GM19372 (cell line): ENCODE measurements around the gene NKX2-3.
A peak's percentile ranks its signal among the peaks of the same experiment; 100 is the strongest.

Experiments used
- ATAC-seq: cut with Tn5 transposase; IDR thresholded peaks from one replicate; pipeline ENCODE4 v1.9.1; 2021; ENCODE audit warnings: mild to moderate bottlenecking, low read depth, moderate library complexity; ENCODE audit not compliant: unreplicated experiment

Gene NKX2-3

DNA sequence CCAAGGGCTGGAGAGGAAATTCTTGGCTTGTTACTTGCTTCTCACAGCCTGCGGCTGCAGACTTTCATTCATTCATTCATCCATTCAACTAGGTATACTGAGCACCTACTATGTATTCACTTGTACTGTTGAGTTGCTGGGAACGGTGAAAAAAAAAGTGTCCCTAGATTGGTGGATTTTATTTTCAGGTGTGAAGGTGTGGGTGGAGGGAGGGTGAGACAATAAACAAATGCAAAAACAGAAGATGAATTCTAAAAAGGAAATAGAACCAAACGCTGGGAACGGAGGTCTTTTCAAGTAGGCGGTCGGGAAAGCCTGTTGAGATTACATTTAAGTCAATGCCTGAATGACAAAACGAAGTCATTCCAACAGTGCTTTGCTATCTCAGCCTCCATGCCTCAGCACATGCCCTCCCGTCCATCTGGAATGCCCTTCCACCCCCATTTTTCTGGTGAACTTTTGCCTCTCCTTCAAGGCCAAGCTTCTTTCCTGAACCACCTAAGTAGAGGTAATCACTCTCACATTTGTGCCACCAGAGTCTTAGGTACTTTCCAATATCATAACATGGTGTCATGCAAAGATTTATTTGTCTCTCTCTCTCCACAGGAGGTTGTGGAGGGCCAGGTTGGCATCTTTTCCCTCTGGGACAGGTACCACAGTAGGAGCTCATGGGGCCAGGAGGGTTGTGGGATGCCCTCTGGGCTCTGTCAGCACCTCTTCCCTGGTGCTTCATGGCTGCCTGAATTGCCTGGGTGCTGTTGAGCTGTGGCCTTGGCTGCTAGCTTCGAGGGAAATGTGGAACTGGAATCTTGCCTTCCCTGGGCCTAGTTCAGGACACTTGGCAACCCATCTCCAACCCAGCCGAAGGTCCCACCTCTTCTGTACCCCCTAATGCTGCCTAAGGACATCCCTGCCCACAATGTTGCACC is 5.5 kb downstream of the NKX2-3 start:
- ATAC-seq, result no peak

DNA sequence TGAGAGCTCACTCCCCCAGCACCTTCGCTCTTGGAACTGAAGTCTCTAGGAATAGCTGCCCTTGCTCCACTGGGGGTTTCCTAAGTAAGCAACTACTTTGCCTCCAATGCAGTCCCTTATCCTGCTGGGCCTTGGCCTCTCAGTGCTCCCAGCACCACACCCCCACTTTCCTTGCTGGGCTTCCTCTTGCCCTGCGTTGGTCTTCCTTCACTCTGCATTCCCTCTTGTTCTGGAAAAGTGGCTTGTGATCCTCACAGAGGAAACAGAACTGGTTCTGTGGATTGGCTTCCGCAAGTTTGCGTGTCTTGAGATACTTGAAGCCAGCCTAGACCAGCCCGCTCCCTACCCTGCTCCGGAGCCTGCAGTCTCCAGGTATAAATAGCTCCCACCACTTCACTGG is 6.4 kb downstream of the NKX2-3 start:
- ATAC-seq, result no peak

DNA sequence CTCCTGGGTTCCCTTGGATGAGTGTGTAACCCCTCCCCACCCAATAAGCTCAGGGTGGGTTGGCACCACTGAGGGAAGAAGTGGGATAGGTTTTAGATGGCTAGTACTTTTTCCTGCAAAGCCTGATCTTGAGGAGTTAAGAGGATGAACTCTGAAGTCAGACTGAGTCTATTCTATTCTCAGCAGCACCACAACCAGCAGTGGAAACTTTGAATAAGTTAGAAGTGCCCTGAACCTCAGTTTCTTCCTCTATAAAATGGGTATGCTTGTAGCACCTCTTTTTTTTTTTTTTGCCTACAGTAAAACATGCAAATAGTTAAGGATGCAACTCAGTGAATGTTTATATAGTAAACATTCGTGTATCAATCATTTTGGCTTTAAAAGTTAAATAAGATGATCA is 7.1 kb downstream of the NKX2-3 start:
- no peak for ATAC-seq

DNA sequence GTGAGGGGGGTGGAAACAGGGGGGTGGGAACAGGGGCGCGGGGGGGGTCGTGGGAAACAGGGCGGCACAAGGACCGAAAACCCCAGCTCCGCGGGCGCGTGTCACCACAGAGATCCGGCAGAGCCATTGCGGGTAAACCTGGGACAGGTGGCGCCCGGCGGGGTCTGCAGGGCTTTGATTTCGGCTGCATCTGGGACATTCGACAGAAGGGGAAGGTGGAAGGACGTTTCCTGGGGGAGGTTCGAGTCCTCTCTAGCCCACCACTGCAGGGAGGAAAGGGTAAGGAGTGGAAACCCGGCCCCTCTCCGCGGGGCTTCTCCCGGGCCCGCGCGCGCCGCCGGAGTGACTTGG is 7.5 kb downstream of the NKX2-3 start:
- ATAC-seq, result no peak

DNA sequence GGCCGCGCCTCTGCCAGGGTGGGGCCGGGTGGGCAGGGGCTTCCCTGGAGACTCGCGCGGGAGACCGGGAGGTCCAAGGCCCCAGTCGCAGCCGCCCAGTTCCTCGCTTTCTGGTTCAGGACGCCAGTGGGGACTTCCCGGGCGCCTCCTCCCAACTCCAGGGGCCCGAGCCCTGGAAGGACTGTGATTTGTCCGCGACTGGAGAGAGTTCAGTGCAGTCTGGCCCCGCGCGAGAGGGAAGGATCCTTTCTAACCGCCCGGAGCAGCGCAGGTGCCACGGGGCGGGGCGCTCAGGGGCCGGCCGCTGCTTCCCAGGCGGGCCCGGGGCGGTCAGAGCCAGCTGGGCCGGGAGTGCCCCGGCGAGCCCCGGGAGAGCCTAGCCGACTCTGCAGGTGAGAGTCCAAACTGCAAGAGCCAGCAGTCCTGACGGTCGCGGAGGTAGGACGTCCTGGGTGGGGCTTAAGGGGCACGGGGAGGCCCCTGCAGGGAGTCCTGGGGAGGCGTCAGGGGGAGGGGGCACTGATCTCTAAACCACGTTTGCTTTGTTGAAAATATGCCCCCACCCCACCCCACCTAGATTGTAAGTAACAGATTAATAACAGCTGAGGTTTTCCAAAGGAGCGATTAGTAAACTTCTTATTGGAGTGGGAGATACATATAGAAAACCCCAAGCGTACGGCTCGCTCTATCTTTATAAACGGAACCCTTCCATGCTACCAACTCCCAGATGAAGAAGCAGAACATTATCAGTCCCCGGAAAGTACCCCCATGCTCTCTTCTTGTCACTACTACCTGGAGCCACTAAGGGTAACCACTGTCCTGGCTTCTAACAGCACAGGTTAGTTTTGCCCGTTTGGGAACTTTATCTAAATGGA is 8.2 kb downstream of the NKX2-3 start:
- ATAC-seq, result no peak

DNA sequence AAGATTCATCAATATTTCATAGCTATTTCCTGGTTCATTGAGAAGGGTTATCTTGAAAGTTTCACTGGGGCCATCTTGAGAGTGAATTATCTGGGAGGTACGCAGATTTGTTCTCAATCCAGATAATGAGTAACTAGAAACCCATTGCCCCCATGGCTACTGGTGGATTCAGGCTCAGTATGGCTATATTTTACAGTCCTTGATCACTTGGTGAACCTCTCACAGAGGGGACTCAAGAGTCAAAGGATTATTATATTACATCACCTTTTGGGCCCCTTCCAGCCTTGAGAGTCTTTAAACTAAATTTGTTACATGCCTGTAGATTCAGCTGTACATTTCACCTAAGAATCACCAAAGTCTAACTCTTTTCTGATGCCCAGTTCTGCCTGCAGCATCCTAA is 11.6 kb downstream of the NKX2-3 start:
- ATAC-seq, result no peak

DNA sequence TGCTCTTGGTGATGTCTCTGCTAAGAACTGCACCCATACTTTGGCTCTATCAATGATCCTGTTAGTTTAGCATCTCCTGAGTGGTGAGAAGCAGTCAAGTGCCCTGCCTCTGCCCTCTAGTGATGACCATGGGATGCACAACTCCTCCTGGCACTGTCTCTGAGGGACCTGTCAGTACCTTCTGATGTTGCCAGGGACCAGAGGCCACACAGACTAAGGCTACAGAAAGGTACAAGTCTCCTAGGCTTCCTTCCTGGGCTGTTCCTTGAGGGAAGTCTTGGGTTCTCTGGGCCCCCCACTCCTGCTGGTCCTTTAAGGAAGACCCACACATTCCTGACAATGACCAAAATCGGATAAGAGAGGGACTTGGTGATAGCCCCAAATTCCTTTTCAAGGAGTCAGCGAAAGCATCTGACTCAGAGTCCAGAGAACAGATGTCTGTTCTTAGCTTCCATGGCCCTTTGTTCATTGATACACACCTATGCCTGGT is 15.3 kb downstream of the NKX2-3 start:
- no peak for ATAC-seq

DNA sequence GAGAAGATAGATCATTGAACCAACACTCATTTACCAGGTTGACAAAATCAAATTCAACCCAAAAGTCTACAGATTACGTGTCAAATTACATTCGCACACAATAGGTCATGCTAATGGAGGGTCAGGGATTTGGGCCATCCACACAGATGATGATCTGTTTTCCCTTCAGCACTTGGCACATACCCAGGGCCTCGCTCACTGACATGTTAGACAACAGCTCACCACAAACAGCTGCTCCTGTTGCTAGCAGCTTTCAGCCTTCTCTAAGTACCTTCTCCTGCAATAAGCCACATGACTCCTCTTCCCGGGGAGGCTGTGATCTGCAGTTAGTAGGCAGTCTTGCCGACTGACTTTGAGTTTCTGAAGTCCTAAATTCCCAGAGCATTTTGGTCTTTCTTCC is 18.4 kb downstream of the NKX2-3 start:
- ATAC-seq, result no peak

DNA sequence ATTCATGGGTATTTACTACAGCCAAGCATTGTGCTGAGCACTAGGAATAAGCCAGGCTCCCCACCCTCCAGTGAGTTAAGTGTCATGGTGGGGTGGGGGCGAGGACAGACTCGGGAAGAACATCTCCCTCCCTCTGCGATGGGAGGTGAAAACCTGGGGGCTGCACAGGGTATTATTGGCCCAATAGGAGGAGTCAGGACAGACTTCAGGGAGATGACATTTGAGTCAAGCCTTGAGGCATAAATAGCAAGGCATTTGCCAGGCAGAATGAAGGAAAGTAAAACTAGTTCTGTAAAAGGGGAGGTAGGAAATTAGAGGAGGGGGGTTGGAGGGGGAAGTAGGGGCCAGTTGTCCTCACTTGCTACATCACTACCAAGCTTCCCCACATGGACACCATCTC is 18.9 kb downstream of the NKX2-3 start:
- no peak for ATAC-seq

DNA sequence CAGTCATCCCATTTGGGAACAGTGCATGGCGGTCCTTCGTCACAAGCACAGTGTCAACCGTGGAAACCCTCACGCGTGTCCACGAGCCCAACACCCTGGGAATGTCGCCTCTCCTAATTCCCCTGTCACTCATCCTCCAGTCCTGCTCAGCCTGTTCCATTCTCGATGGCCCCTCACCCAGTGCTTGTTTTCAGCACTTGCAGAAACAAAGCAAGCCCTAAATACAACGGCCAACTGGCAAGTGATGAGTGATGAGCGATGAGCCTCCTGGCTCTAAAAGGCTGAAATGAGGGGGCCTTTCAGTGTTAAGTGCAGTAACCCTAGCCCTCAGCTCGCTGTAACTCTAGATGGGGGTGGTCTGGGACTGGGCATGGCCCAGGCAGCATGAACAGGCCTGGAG is 22.6 kb downstream of the NKX2-3 start:
- no peak for ATAC-seq

DNA sequence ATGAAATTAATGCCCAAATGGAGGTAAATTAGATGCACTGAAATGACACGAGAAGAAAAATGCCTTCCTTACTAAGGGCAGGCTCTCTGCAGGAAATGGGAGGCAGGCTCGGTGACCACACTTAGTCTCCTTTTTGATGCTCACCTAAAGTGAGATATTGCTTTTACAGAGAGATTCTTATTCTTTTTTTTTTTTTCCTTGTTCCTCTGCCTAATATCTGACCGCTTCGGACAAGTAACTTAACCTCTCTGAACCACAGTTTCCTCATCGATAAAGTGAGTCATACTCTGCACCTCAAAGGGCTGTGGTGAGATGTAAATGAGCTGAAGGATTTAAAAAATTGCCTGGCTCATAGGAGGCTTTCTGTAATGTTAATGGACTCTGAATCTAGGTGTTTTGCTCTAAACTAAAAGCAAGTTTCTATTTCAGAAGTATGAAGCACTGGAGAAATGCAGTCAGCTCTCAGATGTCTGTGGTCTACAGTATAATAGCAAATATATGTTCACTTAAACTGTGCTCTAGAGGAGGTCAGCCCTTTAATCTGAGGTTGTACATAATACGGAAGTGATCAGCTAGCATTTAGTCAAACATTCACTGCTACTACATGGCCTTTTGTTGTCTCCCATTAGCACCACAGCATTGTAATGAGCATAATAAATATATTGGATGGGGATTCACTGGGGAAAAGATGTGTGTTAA is 23.2 kb downstream of the NKX2-3 start:
- ATAC-seq, result peak; percentile 80

DNA sequence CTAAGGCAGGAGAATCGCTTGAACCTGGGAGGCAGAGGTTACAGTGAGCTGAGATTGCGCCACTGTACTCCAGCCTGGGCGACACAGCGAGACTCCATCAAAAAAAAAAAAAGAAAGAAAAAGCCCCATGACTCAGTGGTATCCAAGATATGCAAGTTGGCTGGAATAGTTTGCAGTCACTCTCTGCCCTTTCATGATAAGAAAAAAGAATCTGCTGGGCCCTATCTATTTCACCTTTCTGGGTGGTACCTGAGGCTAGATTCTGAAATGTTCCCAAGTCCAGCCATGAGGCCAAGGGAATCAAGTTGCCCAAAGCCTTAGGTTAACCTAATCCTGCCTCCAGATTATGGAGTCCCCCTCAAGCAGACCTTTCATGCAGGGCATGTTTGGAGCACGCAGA is 24.3 kb downstream of the NKX2-3 start:
- ATAC-seq, result no peak

DNA sequence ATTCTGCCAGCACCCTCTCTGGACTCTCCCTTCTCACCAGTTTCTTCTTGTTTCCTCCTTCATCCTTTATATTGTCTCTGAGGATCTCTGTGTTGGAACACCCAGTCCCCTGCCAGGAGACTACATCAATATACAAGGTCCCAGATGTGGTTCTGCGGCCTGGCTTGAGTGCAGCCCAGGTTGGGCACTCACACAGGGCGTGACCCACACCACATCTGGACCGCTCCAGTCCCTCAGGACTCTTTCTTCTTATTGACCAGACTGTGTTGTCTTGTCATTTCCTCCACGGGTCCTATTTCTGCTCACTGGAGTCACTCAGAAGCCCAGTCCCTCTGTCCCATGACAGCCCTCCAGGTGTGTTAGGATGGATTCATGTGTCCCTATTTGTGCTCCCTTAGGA is 26.0 kb downstream of the NKX2-3 start:
- ATAC-seq, result no peak

DNA sequence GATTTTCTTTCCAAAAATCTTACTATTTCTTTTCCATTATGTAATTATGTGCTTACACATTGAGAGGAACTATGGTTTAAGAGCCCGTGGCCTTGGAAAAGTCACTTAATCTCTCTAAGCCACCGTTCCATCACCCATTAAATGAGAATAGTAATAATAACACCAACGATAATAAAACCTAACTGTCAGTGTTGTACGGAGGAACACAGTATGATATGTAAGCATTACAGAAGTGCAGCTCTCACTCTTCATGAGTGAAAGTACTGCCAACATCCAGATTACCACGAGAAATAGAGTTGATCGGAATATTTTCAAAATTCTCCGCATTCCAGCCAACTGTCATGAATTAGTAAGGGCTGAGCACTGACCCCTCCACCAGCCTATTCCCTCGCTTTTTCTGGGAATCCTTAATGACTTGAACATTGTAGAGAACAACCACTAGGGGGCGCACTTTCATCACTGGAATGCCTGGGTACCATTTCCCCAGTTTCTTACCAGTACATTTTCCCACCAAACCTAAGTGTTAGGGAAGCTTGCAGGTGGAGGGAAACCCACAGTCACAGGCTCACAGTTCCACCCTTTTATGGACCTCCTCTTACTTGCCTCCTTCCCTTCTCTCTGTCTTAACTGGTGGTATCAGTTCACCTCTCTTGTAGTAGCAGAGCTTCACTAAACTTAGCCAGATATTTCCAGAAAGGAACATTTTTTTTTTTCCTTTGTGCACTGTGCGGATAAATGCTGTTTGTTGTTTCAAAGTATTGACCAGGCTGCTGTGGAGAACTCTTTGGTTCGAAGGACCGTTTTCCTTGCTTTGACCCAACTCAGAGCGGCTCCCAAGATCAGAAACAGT is 27.8 kb downstream of the NKX2-3 start:
- no peak for ATAC-seq

DNA sequence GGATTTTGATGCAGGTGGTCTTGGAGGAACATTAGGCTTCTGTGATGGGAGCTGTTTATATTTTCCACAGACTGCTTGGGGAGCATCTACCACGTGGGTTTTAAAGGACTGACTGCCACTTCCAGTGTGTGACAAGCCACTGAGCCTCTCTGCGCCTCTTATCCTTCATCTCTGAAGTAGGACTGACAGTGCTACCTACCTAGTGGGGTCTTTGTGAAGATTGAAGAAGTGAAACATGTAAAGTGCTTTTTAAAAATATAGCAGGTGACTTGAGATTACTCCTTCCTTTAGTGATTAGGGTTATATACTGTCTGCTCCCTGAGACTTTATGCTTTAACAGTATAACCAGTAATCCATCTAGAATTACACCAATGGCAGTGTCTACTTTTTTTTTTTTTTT is 29.9 kb downstream of the NKX2-3 start:
- no peak for ATAC-seq

DNA sequence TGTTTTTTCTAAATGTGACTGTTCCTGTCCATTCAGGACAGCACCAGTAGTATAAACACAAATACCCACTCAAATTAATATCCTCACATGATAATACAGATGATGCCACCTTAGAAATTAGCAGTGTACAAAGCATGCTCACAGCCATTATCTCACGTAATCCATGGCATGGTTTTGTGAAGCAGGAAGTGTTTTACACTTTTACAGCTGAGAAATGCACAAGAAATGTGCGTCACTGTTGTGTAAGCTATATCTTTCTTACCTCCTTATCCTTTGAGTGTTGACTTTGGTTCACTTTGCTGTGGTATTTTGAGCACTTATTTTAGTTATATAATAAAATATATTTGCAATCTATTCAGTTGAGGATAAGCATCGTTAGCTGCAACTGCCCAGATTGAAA is 31.6 kb downstream of the NKX2-3 start:
- no peak for ATAC-seq

DNA sequence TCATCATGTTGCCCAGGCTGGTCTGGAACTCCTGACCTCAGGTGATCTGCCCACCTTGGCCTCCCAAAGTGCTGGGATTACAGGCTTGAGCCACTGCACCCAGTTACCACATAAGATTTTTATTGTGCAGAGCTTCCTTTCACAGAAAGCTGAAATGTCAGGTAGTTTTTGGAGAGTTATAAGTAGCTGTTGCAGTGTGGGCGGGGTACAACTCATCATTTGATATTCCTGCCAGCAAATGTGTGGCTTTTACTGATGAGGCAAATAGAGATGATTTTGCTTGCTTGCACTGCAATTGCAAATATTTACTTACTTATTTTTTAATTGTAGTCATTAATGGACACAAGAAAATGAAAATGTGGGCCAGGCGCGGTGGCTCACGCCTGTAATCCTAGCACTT is 32.4 kb downstream of the NKX2-3 start:
- no peak for ATAC-seq

DNA sequence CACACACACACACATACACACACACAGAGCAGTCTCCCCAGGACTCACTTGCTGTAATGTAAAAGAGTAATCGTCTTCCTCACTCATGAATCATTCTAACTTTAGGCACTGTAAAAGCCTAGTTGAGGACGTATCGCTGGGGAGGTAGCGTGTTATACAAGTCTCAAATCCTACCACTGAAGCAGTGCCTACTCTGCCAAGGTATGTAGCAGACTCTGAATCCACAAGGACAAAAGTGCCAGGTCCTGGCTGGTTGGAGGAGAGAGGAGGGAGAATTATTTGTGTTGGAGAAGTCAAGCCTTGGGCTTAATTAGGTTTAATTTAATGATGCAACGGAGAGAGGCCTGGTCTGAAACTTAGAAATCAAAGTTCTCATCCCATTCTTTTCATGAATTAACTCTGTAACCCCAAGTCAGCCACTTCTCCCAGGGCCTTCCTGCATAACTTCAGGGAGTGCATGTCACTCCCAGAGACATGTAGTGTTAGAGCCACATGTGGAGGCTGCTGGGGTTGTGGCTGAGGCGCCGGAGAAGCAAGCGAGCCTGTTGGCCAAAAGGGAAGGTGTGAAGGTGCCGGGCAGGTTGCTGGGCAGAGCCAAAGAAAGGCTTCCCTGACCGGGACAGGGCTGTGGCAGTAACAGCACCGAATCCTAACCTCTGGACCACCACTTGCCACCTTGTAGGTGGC is 36.7 kb downstream of the NKX2-3 start:
- no peak for ATAC-seq

DNA sequence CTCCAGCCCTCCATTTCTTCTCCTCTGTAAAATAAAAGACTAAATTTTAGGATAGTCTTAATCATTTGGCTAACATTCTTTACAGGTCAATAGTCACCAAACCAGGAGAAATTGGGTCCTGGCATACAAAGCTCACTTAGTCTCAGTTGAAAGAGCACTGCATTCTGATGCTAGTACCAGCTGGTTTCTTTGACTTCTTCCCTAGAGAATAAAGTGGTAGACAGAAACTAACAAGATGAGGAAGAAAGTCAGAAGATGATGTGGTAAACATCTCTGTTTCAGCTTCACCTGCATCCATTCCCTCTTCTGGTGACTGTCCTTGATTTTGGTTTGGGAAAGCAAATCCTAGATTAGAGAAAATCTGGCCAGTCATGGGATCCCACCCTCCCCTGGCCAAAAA is 37.2 kb downstream of the NKX2-3 start:
- no peak for ATAC-seq
